Neural crest cell (in vitro differentiated cells): Measurements from ENCODE around the gene RPS24. TPM values are rescaled to one million over a fixed set of nuclear protein-coding genes. Genes with fewer than 3 reads are reported as not detected.
A peak's percentile ranks its signal among the peaks of the same experiment; 100 is the strongest.
"Not testable (repeated sequence)": the region's sequence is repeated elsewhere in the genome, so short reads cannot be mapped to it uniquely, and the experiment has no call there.

Source experiments
- DNase-seq: peaks from one replicate; pipeline ENCODE4 v3.0.0; 2021; ENCODE audit warnings: low read depth, mixed read lengths, low spot score
- H3K27ac Mint-ChIP-seq: one replicate; pipeline ENCODE4 v1.8.0; 2021; ENCODE audit warnings: mild to moderate bottlenecking, mixed read lengths; ENCODE audit not compliant: unreplicated experiment
- H3K27me3 Mint-ChIP-seq: 2 replicates; pipeline ENCODE4 v1.8.0; 2021; ENCODE audit warnings: low read depth, mild to moderate bottlenecking, mixed read lengths
- H3K36me3 Mint-ChIP-seq: 2 replicates; pipeline ENCODE4 v1.8.0; 2021; ENCODE audit warnings: low read depth, mild to moderate bottlenecking, mixed read lengths
- H3K4me1 Mint-ChIP-seq: 2 replicates; pipeline ENCODE4 v1.8.0; 2021; ENCODE audit warnings: mixed read lengths
- H3K4me3 Mint-ChIP-seq: one replicate; pipeline ENCODE4 v1.8.0; 2021; ENCODE audit warnings: mild to moderate bottlenecking, mixed read lengths
- H3K9me3 Mint-ChIP-seq: 2 replicates; pipeline ENCODE4 v1.8.0; 2021; ENCODE audit warnings: mixed read lengths
- CTCF ChIP-seq: fragments of 200-600 bp; sonication (generic); conservative IDR thresholded peaks from 2 replicates; pipeline ENCODE4 v1.5.0; 2021; ENCODE audit warnings: antibody characterized with exemption, mild to moderate bottlenecking
- long read RNA-seq: library from polyadenylated mRNA; unstranded; transcript quantifications from one replicate; pipeline ENCODE4 v2.0.0, GENCODE V29; 2020
- total RNA-seq: library from RNA; stranded (reverse); gene quantifications from 2 replicates; pipeline ENCODE4 v1.2.1, GENCODE V29; 2021

Gene RPS24
- total RNA-seq: 1,546 and 1,751 TPM in 2 replicates
- long read RNA-seq, transcript RPS24-210 (4 exons, 1,008 nt): minor isoform, 10 of 40 reads
- long read RNA-seq, transcript RPS24-207 (3 exons, 1,104 nt): major isoform, 19 of 40 reads
- long read RNA-seq, transcript RPS24-211 (1 exons, 2,146 nt): minor isoform, 5 of 40 reads
- long read RNA-seq, partial matches to known transcripts: 3 of 40 reads
- long read RNA-seq, other reads (novel, unspliced or antisense): 2 of 40 reads

GRCh38 chr10:78033637-78034470 is at the start of gene RPS24:
Gene RPS24, plus strand, starts transcription at chr10:78033863. Its CDS starts 39 bp downstream, at chr10:78033902.
- Mint-ChIP-seq H3K27me3 (no peaks in the 10 kb centered on the region), H3K9me3 (no peaks in the 10 kb centered on the region), H3K36me3 (peaks cover 16% of the 10 kb centered on the region), H3K4me1 (peaks cover 52% of the 10 kb centered on the region), H3K4me3 (peak within 1 kb of the TSS; percentile 98), H3K27ac (peak within 1 kb of the TSS; percentile 97)
- peak; percentile 93 for DNase-seq
- TF ChIP-seq CTCF: no peak

GRCh38 chr10:77984986-77985385 is 48.7 kb upstream of the RPS24 start:
- no peaks in the 10 kb centered on the region for H3K9me3 Mint-ChIP-seq

GRCh38 chr10:77987671-77988255 is 45.9 kb upstream of the RPS24 start:
- peaks cover 10% of the 10 kb centered on the region for H3K4me1 Mint-ChIP-seq
- H3K27me3 Mint-ChIP-seq: no peaks in the 10 kb centered on the region
- H3K4me3 Mint-ChIP-seq: no peak overlapping the region
- peaks cover 23% of the 10 kb centered on the region for H3K36me3 Mint-ChIP-seq
- no peak overlapping the region for H3K27ac Mint-ChIP-seq
- no peak for TF ChIP-seq CTCF
- DNase-seq: no peak
- no peaks in the 10 kb centered on the region for H3K9me3 Mint-ChIP-seq

More at GRCh38 chr10:77984986-77985385, 48.7 kb upstream of the RPS24 start:
- Mint-ChIP-seq H3K4me1 (peaks cover 10% of the 10 kb centered on the region), H3K27me3 (no peaks in the 10 kb centered on the region), H3K27ac (no peak overlapping the region), H3K4me3 (no peak overlapping the region), H3K36me3 (peaks cover 21% of the 10 kb centered on the region)
- no peak for DNase-seq
- no peak for TF ChIP-seq CTCF

GRCh38 chr10:77989081-77989724 is 44.5 kb upstream of the RPS24 start:
- no peak for TF ChIP-seq CTCF
- no peak for DNase-seq
- H3K9me3 Mint-ChIP-seq: no peaks in the 10 kb centered on the region
- no peaks in the 10 kb centered on the region for H3K27me3 Mint-ChIP-seq
- H3K4me3 Mint-ChIP-seq: no peak overlapping the region
- H3K36me3 Mint-ChIP-seq: peaks cover 27% of the 10 kb centered on the region
- H3K27ac Mint-ChIP-seq: peak overlapping the region; percentile 75
- peaks cover 19% of the 10 kb centered on the region for H3K4me1 Mint-ChIP-seq

- Mint-ChIP-seq H3K9me3 (no peaks in the 10 kb centered on the region), H3K27ac (no peak overlapping the region), H3K4me3 (no peak overlapping the region), H3K4me1 (peaks cover 10% of the 10 kb centered on the region), H3K27me3 (no peaks in the 10 kb centered on the region), H3K36me3 (peaks cover 50% of the 10 kb centered on the region)
- TF ChIP-seq CTCF: no peak
- no peak for DNase-seq
Measured at GRCh38 chr10:77993620-77994019, 40.0 kb upstream of the RPS24 start.

- not testable (repeated sequence) for H3K9me3 Mint-ChIP-seq, H3K27me3 Mint-ChIP-seq, H3K4me3 Mint-ChIP-seq, DNase-seq, H3K27ac Mint-ChIP-seq, H3K4me1 Mint-ChIP-seq
- peaks cover 43% of the 10 kb centered on the region for H3K36me3 Mint-ChIP-seq
Measured at GRCh38 chr10:77998780-77999179, 34.9 kb upstream of the RPS24 start.
